Mesodermal cell (in vitro differentiated cells): ENCODE data around the gene TRIOBP.
"Not testable (repeated sequence)": the region's sequence is repeated elsewhere in the genome, so short reads cannot be mapped to it uniquely, and the experiment has no call there.

Experiments used
- H3K27ac ChIP-seq: 2 replicates; pipeline ENCODE4 v1.7.0; 2013; ENCODE audit warnings: mild to moderate bottlenecking, low read depth, low read length, moderate library complexity; ENCODE audit not compliant: severe bottlenecking
- H3K36me3 ChIP-seq: 2 replicates; pipeline ENCODE4 v1.7.1; 2013; ENCODE audit warnings: mild to moderate bottlenecking, low read length, moderate library complexity; ENCODE audit not compliant: control insufficient read depth, insufficient read depth
- H3K4me1 ChIP-seq: one replicate; pipeline ENCODE4 v1.7.1; 2013; ENCODE audit warnings: mild to moderate bottlenecking, low read length; ENCODE audit not compliant: insufficient read depth, control insufficient read depth, poor library complexity, severe bottlenecking
- H3K4me3 ChIP-seq: 2 replicates; pipeline ENCODE4 v1.7.0; 2013; ENCODE audit warnings: low read length, control low read depth, mild to moderate bottlenecking; ENCODE audit not compliant: insufficient read depth, poor library complexity, severe bottlenecking; ENCODE audit errors: extremely low read depth
- H3K9me3 ChIP-seq: 2 replicates; pipeline ENCODE4 v1.7.1; 2013; ENCODE audit warnings: mild to moderate bottlenecking, low read length, moderate library complexity; ENCODE audit not compliant: control insufficient read depth
- WGBS, 2 experiments: methylation state at CpG; one replicate each; pipeline ENCODE4 v1.1.5; 2013; ENCODE audit warnings: missing lambda C conversion rate in 2 of 2; ENCODE audit not compliant: insufficient coverage in 2 of 2; 5-methylcytosine and 5-hydroxymethylcytosine counted together

TRIOBP gene

DNA sequence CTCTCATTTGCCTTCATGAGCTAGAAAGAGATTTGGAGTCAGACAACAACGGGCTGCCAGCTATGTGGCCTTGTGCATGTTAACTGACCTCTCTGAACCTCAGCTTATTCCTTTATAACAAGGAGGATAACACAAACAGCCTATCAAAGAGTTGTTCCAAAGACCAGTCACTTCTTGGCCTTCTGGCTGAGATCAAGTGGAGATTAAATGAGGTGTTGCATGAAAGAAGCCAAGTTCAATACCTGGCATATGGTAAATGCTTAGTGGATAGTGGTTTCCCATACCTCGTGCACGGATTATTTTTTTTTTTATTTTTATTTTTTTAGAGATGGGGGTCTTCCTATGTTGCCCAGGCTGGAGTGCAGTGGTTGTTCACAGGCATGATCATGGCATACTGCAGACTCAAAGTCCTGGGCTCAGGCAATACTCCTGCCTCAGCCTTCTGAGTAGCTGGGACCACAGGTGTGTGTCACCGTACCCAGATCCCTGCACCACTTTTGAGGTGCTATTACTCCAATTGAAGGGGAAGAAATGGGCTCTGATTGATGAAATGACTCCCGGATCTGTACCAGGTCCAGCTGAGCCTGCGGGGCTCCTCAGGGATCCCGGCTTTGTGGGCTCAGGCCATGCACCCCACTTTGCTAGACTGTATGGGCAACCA, 16.5 kb upstream of the TRIOBP start:
- Histone ChIP-seq H3K27ac (no peak overlapping the region), H3K4me3 (no peak overlapping the region), H3K36me3 (peaks cover 9% of the 10 kb centered on the region), H3K9me3 (no peaks in the 10 kb centered on the region), H3K4me1 (peaks cover 6% of the 10 kb centered on the region)
- WGBS, 2 experiments, result 88 to 94% methylated on average over 5 of the region's 7 CpGs

GRCh38 chr22:37681001-37681424, 15.8 kb upstream of the TRIOBP start:
- 79 to 83% methylated on average over 2 of the region's 2 CpGs for WGBS, 2 experiments
- Histone ChIP-seq H3K4me3 (no peak overlapping the region), H3K27ac (no peak overlapping the region), H3K4me1 (peaks cover 3% of the 10 kb centered on the region), H3K9me3 (no peaks in the 10 kb centered on the region), H3K36me3 (peaks cover 9% of the 10 kb centered on the region)

DNA sequence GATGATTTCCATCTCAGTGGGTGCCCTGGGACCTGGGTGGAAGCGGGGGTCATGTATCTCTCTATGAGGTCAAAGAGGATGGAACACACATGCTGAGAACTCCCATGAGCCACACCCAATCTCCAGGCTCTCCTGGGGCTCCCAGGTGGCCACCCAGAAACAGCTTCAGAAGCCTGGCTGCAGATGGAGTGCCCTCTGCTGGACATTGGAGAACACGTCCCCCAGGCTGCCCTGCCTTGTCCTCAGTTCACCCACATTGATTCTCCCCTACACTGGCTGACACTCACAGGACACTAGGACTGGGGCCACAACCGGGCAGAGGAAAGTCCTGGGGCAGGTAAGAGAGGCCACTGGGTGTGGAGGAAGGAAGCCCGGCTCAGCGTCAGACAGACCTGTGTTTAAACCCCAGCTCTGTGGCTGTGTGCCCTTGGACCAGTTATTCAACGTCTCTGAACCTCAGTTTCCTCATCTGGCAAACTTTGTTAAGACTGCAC, 15.2 kb upstream of the TRIOBP start:
- H3K4me3 ChIP-seq, result no peak overlapping the region
- WGBS, 2 experiments, result 34% methylated on average over 5 to 6 of the region's 6 CpGs
- H3K9me3 ChIP-seq, result no peaks in the 10 kb centered on the region
- H3K36me3 ChIP-seq, result peaks cover 9% of the 10 kb centered on the region
- H3K4me1 ChIP-seq, result peaks cover 3% of the 10 kb centered on the region
- H3K27ac ChIP-seq, result no peak overlapping the region

GRCh38 chr22:37684803-37685615, 11.8 kb upstream of the TRIOBP start:
- Histone ChIP-seq H3K4me3 (no peak overlapping the region), H3K27ac (no peak overlapping the region)
- WGBS, 2 experiments, result 92 to 95% methylated on average over 10 to 13 of the region's 16 CpGs

GRCh38 chr22:37686002-37686982, 10.6 kb upstream of the TRIOBP start, which contains the start of gene NOL12:
Gene NOL12 (plus strand): TSS chr22:37686343. CDS start chr22:37686393, 50 bp downstream.
- Histone ChIP-seq H3K27ac (peak within 1 kb of the TSS; percentile 60), H3K36me3 (peaks cover 32% of the 10 kb centered on the region), H3K4me3 (peak within 1 kb of the TSS; percentile 95), H3K4me1 (no peaks in the 10 kb centered on the region), H3K9me3 (no peaks in the 10 kb centered on the region)
- WGBS, 2 experiments, result 2% methylated on average over 52 to 55 of the region's 62 CpGs

More at GRCh38 chr22:37684803-37685615, 11.8 kb upstream of the TRIOBP start:
- no peaks in the 10 kb centered on the region for H3K4me1 ChIP-seq
- peaks cover 22% of the 10 kb centered on the region for H3K36me3 ChIP-seq
- H3K9me3 ChIP-seq, result no peaks in the 10 kb centered on the region

GRCh38 chr22:37690407-37690806, 6.4 kb upstream of the TRIOBP start:
- 97 to 100% methylated on average over 4 of the region's 7 CpGs for WGBS, 2 experiments
- no peaks in the 10 kb centered on the region for H3K9me3 ChIP-seq
- H3K36me3 ChIP-seq, result peaks cover 47% of the 10 kb centered on the region
- H3K4me3 ChIP-seq, result no peak overlapping the region
- H3K27ac ChIP-seq, result no peak overlapping the region
- no peaks in the 10 kb centered on the region for H3K4me1 ChIP-seq

- no peaks in the 10 kb centered on the region for H3K4me1 ChIP-seq
- H3K36me3 ChIP-seq, result peaks cover 47% of the 10 kb centered on the region
- 95% methylated on average over 15 to 16 of the region's 18 CpGs for WGBS, 2 experiments
- H3K9me3 ChIP-seq, result no peaks in the 10 kb centered on the region
- H3K27ac ChIP-seq, result no peak overlapping the region
- no peak overlapping the region for H3K4me3 ChIP-seq
Measured at GRCh38 chr22:37690901-37691504, 5.8 kb upstream of the TRIOBP start.

GRCh38 chr22:37692627-37693285, 4.1 kb upstream of the TRIOBP start:
- WGBS, 2 experiments, result 97 to 99% methylated on average over 14 of the region's 15 CpGs
- Histone ChIP-seq H3K36me3 (peaks cover 45% of the 10 kb centered on the region), H3K27ac (no peak overlapping the region), H3K9me3 (no peaks in the 10 kb centered on the region), H3K4me3 (no peak overlapping the region), H3K4me1 (no peaks in the 10 kb centered on the region)

- H3K4me3 ChIP-seq, H3K27ac ChIP-seq, H3K4me1 ChIP-seq, H3K9me3 ChIP-seq: not testable (repeated sequence)
- H3K36me3 ChIP-seq, result peaks cover 35% of the 10 kb centered on the region
- 94 to 97% methylated on average over 4 to 5 of the region's 7 CpGs for WGBS, 2 experiments
Measured at GRCh38 chr22:37694131-37694530, 2.7 kb upstream of the TRIOBP start.
